ENCODE results near the gene IFNA6.

DNA sequence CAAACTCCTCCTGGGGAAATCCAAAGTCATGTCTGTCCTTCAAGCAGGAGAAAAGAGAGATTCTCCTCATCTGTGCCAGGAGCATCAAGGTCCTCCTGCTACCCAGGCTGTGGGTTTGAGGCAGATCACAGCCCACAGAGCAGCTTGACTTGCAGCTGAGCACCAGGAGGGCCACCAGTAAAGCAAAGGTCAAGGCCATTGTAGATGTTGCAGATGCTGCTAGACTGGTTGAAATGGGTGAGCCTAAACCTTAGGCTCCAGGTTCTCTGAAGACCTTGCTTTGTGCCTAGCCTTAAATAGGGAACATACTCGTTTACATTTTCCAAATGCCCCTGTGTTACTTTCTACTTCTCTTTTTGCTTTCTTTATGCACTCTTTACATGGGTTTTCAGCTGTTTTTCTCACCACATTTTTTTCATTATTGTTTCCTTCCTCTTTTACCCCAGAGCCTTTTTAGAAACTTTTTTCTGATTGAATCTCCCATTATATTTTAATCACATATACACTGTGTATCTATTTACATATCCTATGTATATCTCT is 34.5 kb upstream of the IFNA6 start, which contains the start of gene IFNA2:
- TF ChIP-seq, protein P1, sequence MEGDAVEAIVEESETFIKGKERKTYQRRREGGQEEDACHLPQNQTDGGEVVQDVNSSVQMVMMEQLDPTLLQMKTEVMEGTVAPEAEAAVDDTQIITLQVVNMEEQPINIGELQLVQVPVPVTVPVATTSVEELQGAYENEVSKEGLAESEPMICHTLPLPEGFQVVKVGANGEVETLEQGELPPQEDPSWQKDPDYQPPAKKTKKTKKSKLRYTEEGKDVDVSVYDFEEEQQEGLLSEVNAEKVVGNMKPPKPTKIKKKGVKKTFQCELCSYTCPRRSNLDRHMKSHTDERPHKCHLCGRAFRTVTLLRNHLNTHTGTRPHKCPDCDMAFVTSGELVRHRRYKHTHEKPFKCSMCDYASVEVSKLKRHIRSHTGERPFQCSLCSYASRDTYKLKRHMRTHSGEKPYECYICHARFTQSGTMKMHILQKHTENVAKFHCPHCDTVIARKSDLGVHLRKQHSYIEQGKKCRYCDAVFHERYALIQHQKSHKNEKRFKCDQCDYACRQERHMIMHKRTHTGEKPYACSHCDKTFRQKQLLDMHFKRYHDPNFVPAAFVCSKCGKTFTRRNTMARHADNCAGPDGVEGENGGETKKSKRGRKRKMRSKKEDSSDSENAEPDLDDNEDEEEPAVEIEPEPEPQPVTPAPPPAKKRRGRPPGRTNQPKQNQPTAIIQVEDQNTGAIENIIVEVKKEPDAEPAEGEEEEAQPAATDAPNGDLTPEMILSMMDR (IDR thresholded peaks at IDR 0.05), result no peak
- no peak for TF ChIP-seq POLR2A (IDR thresholded peaks at IDR 0.05)

Measured in heart left ventricle (tissue), 13 donors.